Choroid plexus epithelial cell (primary cell): ENCODE data around the gene MATN4.
"Not testable (repeated sequence)": the region's sequence is repeated elsewhere in the genome, so short reads cannot be mapped to it uniquely, and the experiment has no call there.

ENCODE experiments used
- DNase-seq: peaks from one replicate; pipeline ENCODE4 v3.0.0-alpha.2; 2010; ENCODE audit warnings: low read depth
- H3K4me3 ChIP-seq: 2 replicates; pipeline ENCODE4 v1.5.1; 2011; ENCODE audit warnings: low read depth, mild to moderate bottlenecking, control low read depth, low read length, moderate library complexity
- TF ChIP-seq, protein P1 (sequence below): conservative IDR thresholded peaks from 2 replicates; pipeline ENCODE4 v1.5.1; 2011; ENCODE audit warnings: low read depth, mild to moderate bottlenecking, control low read depth, inconsistent platforms, low read length, moderate library complexity

Gene MATN4

GRCh38 chr20:45308117-45308778 is at the start of gene MATN4:
Gene MATN4 (minus strand): TSS chr20:45308299. CDS start chr20:45305582, 2,717 bp downstream.
- no peak within 1 kb of the TSS for H3K4me3 ChIP-seq
- DNase-seq, result no peak
- TF ChIP-seq, protein P1, sequence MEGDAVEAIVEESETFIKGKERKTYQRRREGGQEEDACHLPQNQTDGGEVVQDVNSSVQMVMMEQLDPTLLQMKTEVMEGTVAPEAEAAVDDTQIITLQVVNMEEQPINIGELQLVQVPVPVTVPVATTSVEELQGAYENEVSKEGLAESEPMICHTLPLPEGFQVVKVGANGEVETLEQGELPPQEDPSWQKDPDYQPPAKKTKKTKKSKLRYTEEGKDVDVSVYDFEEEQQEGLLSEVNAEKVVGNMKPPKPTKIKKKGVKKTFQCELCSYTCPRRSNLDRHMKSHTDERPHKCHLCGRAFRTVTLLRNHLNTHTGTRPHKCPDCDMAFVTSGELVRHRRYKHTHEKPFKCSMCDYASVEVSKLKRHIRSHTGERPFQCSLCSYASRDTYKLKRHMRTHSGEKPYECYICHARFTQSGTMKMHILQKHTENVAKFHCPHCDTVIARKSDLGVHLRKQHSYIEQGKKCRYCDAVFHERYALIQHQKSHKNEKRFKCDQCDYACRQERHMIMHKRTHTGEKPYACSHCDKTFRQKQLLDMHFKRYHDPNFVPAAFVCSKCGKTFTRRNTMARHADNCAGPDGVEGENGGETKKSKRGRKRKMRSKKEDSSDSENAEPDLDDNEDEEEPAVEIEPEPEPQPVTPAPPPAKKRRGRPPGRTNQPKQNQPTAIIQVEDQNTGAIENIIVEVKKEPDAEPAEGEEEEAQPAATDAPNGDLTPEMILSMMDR, result peak; percentile 5

- DNase-seq, result peak; percentile 82
- TF ChIP-seq, protein P1, result no peak
- no peak overlapping the region for H3K4me3 ChIP-seq
Observed at GRCh38 chr20:45355209-45356084, 47.3 kb upstream of the MATN4 start.

GRCh38 chr20:45354423-45355208 is 46.5 kb upstream of the MATN4 start:
- DNase-seq, result peak; percentile 61
- H3K4me3 ChIP-seq, result no peak overlapping the region
- TF ChIP-seq, protein P1, result no peak

DNA sequence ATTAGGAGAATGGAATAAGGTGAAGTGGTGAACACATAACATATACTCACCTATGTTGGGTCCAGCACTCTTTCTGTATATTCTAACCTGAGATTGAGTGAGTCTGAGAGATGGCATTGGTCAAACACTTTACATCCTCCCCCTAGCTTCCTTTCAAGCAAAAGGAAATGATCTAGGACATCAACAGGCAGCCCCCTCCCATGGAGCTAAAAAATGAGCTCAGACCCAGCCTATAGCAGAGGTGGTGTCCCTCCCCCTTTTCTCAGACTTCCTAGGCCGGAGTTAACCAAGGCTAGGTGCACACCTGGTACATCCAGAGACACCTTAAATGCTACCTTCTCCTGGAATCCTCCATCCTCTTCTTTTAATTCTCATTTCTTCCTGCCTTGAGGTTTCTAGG is 45.6 kb upstream of the MATN4 start:
- no peak overlapping the region for H3K4me3 ChIP-seq

DNA sequence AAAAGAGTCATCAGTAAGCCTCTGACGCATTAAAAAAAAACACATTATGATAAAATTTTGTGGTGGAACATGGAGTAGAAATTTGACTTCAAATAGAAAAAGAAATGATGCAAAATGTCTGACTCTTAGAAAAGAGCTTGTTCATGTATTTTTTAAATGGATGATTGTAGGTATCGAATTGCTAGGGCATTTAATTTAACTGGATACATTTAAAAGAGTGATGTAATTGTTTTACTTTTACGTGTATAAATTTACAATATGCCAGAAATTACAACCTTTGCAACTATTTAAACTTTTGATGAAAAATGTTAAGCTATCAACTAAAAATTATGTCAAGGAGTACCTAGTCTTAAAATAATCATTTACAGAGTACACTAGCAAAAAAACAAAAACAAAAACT is 44.6 kb upstream of the MATN4 start:
- DNase-seq, result no peak
- TF ChIP-seq, protein P1, result no peak

More for the DNA sequence above, 45.6 kb upstream of the MATN4 start:
- no peak for DNase-seq
- TF ChIP-seq, protein P1, result no peak

GRCh38 chr20:45350795-45351194 is 42.7 kb upstream of the MATN4 start:
- not testable (repeated sequence) for H3K4me3 ChIP-seq, DNase-seq

More for the DNA sequence above, 44.6 kb upstream of the MATN4 start:
- no peak overlapping the region for H3K4me3 ChIP-seq

GRCh38 chr20:45350217-45350616 is 42.1 kb upstream of the MATN4 start:
- TF ChIP-seq, protein P1, result no peak
- no peak for DNase-seq
- no peak overlapping the region for H3K4me3 ChIP-seq
